ENCODE data around the gene SREBF2.
A peak's percentile ranks its signal among the peaks of the same experiment; 100 is the strongest.

DNA sequence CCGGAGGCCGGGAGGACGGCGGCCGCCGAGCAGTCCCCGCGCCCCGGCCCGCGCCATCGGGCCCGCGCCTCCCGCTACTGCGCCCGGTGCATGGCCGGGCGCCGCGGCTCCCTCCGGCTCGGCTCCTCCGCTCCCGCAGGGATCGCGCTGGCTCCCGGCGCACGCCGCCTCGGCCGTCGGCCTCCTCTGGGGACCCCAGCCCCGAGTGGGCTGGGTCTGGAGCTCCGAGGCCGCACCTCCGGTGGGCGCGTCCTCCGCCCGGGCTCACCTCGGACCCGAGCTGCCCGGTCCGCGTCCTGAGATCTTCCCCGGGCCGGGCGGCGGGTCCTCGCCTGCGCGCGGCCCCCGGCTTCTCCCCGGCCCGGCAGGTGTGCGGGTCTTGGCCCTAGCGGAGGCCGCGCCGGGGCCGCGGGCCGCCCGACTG lies 81.7 kb downstream of the SREBF2 start:
- TF ChIP-seq JUN (IDR thresholded peaks at IDR 0.05; ENCODE audit: borderline replicate concordance, insufficient read depth, insufficient read length, low read depth) (no peak), POLR2AphosphoS5 (IDR thresholded peaks at IDR 0.05; ENCODE audit: insufficient read depth, low read depth, low read length) (no peak), EZH2 (IDR thresholded peaks at IDR 0.05; ENCODE audit: borderline replicate concordance, low read depth, low read length, severe bottlenecking) (peak; percentile 98), MYC (IDR thresholded peaks at IDR 0.05; ENCODE audit: low read depth, low read length) (no peak), FOS (IDR thresholded peaks at IDR 0.05; ENCODE audit: borderline replicate concordance, insufficient read depth, low read length) (no peak), POLR2A (IDR thresholded peaks at IDR 0.05; ENCODE audit: low read depth, low read length) (no peak)
- TF ChIP-seq, protein P1, sequence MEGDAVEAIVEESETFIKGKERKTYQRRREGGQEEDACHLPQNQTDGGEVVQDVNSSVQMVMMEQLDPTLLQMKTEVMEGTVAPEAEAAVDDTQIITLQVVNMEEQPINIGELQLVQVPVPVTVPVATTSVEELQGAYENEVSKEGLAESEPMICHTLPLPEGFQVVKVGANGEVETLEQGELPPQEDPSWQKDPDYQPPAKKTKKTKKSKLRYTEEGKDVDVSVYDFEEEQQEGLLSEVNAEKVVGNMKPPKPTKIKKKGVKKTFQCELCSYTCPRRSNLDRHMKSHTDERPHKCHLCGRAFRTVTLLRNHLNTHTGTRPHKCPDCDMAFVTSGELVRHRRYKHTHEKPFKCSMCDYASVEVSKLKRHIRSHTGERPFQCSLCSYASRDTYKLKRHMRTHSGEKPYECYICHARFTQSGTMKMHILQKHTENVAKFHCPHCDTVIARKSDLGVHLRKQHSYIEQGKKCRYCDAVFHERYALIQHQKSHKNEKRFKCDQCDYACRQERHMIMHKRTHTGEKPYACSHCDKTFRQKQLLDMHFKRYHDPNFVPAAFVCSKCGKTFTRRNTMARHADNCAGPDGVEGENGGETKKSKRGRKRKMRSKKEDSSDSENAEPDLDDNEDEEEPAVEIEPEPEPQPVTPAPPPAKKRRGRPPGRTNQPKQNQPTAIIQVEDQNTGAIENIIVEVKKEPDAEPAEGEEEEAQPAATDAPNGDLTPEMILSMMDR (IDR thresholded peaks at IDR 0.05; ENCODE audit: extremely low read depth in 1 of 2, insufficient read depth in 1 of 2, low read depth in 1 of 2, low read length in 2 of 2), result no peak

Measured in endothelial cell of umbilical vein (primary cell).